KMS-11 (cell line): ENCODE measurements around the gene KCNIP1.

Source experiments
- H2AFZ ChIP-seq: fragments of 200-600 bp; sonication (generic); 2 replicates; pipeline ENCODE4 v1.6.1; 2016; ENCODE audit warnings: antibody characterized with exemption, mixed run types, low read depth
- H3K27ac ChIP-seq: fragments of 200-600 bp; sonication (generic); 2 replicates; pipeline ENCODE4 v1.6.1; 2016; ENCODE audit warnings: mild to moderate bottlenecking, mixed run types
- H3K27me3 ChIP-seq: fragments of 200-600 bp; sonication (generic); 2 replicates; pipeline ENCODE4 v1.6.1; 2017; ENCODE audit warnings: mild to moderate bottlenecking, low read depth, mixed run types, moderate library complexity; ENCODE audit not compliant: insufficient read depth
- H3K36me3 ChIP-seq: fragments of 200-600 bp; sonication (generic); 2 replicates; pipeline ENCODE4 v1.6.1; 2017; ENCODE audit warnings: mild to moderate bottlenecking, mixed run types; ENCODE audit not compliant: insufficient read depth
- H3K4me1 ChIP-seq: fragments of 200-600 bp; sonication (generic); 2 replicates; pipeline ENCODE4 v1.6.1; 2016; ENCODE audit warnings: mild to moderate bottlenecking, low read depth, mixed run types; ENCODE audit not compliant: poor library complexity, severe bottlenecking
- H3K4me2 ChIP-seq: fragments of 200-600 bp; sonication (generic); 2 replicates; pipeline ENCODE4 v1.7.0; 2016; ENCODE audit warnings: mild to moderate bottlenecking, mixed run types
- H3K4me3 ChIP-seq: fragments of 200-600 bp; sonication (generic); IDR thresholded peaks from 2 replicates; pipeline ENCODE4 v1.6.1; 2017; ENCODE audit warnings: low read depth, low read length, mixed read lengths; ENCODE audit not compliant: insufficient read depth
- H3K79me2 ChIP-seq: fragments of 200-600 bp; sonication (generic); 2 replicates; pipeline ENCODE4 v1.6.1; 2016; ENCODE audit warnings: low read depth, mixed run types; ENCODE audit not compliant: insufficient read depth
- H3K9ac ChIP-seq: fragments of 200-600 bp; sonication (generic); 2 replicates; pipeline ENCODE4 v1.6.1; 2016; ENCODE audit warnings: mild to moderate bottlenecking, mixed run types
- H4K20me1 ChIP-seq: fragments of 200-600 bp; sonication (generic); 2 replicates; pipeline ENCODE4 v1.6.1; 2016; ENCODE audit warnings: mild to moderate bottlenecking, mixed run types; ENCODE audit not compliant: insufficient read depth
- CTCF ChIP-seq: fragments of 200-600 bp; sonication (generic); conservative IDR thresholded peaks from 2 replicates; pipeline ENCODE4 v1.6.1; 2017; ENCODE audit warnings: low read depth, mild to moderate bottlenecking, antibody characterized with exemption, low read length, moderate library complexity, mixed read lengths

The KCNIP1 gene

DNA sequence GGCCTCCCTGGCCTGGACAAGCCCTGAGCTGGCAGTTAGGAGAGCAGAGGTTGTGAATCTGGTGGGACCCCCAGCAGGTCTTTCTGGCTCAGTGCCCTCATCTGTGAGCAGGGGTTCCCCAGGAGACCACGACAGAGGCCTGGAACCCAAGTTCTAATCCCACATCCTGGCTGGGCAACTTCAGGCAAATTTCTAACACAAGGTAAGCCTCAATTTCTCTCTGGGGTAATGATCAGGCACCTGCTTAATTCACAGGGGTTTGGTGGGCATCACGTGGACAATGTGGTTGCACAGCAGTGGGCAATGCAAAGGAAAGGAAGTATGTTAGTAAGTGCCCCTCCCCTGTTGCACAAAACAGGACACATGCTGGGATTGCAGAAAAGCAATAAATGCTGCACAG lies 1.9 kb upstream of the KCNIP1 start:
- H3K27ac ChIP-seq = no peak overlapping the region
- no peak overlapping the region for H2AFZ ChIP-seq
- H3K9ac ChIP-seq = no peak overlapping the region
- H3K36me3 ChIP-seq = no peaks in the 10 kb centered on the region
- no peaks in the 10 kb centered on the region for H3K79me2 ChIP-seq
- no peaks in the 10 kb centered on the region for H4K20me1 ChIP-seq
- no peaks in the 10 kb centered on the region for H3K27me3 ChIP-seq
- no peak overlapping the region for H3K4me3 ChIP-seq
- no peak overlapping the region for H3K4me2 ChIP-seq
- no peak for TF ChIP-seq CTCF
- no peaks in the 10 kb centered on the region for H3K4me1 ChIP-seq

DNA sequence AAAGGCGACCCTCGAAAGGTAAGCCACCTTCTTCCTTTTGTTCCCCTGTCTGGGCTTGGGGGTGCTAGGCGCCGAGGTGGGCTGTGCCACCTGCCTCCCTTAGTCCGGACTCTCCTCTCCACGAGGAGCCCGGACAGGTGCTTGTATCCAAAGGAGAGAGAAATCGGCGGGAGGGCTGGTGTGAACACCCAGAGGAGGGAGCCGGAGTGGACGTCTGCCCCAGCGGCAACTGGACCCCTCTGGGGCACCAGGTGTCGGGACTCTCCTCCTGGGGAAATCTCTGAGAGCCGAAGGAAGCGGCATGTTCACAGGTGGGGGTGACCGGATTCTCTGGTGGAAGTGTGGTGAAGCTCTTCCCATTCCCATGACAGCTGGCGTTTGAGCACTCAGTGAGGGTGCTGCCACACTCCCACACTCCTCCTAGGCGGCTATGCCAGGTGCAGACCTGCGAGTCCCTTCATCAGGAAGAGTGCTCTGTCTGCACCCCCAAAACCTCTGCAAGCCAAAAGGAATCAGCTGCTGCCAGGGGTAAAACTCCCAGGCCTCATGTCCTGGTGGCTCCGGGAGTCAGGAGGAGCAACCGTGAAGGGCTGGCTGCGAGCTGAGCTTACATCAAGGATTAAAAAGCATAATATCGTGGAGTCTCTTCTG lies 921 bp downstream of the KCNIP1 start:
- no peak overlapping the region for H2AFZ ChIP-seq
- no peak overlapping the region for H3K27ac ChIP-seq
- no peaks in the 10 kb centered on the region for H3K36me3 ChIP-seq
- no peaks in the 10 kb centered on the region for H4K20me1 ChIP-seq
- no peak overlapping the region for H3K4me2 ChIP-seq
- no peaks in the 10 kb centered on the region for H3K4me1 ChIP-seq
- H3K79me2 ChIP-seq = no peaks in the 10 kb centered on the region
- TF ChIP-seq CTCF = no peak
- no peak overlapping the region for H3K9ac ChIP-seq
- no peak overlapping the region for H3K4me3 ChIP-seq
- no peaks in the 10 kb centered on the region for H3K27me3 ChIP-seq

GRCh38 chr5:170508036-170508435 lies 4.2 kb downstream of the KCNIP1 start:
- Histone ChIP-seq H3K79me2 (no peaks in the 10 kb centered on the region), H3K4me2 (no peak overlapping the region), H3K27me3 (no peaks in the 10 kb centered on the region), H4K20me1 (no peaks in the 10 kb centered on the region), H3K27ac (no peak overlapping the region), H2AFZ (no peak overlapping the region), H3K4me1 (no peaks in the 10 kb centered on the region), H3K36me3 (no peaks in the 10 kb centered on the region), H3K4me3 (no peak overlapping the region), H3K9ac (no peak overlapping the region)
- TF ChIP-seq CTCF = no peak

- Histone ChIP-seq H2AFZ (no peak overlapping the region), H3K4me2 (no peak overlapping the region), H3K9ac (no peak overlapping the region), H3K4me1 (no peaks in the 10 kb centered on the region), H4K20me1 (no peaks in the 10 kb centered on the region), H3K27ac (no peak overlapping the region), H3K36me3 (no peaks in the 10 kb centered on the region), H3K79me2 (no peaks in the 10 kb centered on the region), H3K27me3 (no peaks in the 10 kb centered on the region), H3K4me3 (no peak overlapping the region)
- TF ChIP-seq CTCF = no peak
These were observed 5.0 kb downstream of the KCNIP1 start for GRCh38 chr5:170508660-170509347.
